ENCODE measurements around the gene FTO.

FTO gene

DNA sequence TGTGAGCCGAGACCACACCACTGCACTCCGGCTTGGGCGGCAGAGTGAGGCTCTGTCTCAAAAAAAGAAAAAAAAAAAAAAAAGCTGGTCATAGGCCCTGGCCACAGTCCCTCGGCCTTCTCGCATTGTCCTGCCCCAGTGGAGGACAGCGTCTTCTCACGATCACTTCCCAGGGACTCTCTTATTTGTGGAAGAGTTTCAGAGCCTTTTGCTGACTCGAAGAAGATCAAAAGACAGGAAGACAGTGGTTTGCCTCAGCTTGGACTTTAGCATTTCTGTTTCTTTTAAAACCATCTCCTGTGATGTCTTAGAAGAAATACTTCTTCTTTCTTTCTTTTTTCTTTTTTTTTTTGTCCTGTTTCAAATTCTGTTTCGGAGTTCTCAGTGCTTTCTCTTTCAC, 210.0 kb downstream of the FTO start:
- H3K4me3 ChIP-seq (ENCODE audit: low read depth, low read length), result no peak overlapping the region
- TF ChIP-seq, protein P1, sequence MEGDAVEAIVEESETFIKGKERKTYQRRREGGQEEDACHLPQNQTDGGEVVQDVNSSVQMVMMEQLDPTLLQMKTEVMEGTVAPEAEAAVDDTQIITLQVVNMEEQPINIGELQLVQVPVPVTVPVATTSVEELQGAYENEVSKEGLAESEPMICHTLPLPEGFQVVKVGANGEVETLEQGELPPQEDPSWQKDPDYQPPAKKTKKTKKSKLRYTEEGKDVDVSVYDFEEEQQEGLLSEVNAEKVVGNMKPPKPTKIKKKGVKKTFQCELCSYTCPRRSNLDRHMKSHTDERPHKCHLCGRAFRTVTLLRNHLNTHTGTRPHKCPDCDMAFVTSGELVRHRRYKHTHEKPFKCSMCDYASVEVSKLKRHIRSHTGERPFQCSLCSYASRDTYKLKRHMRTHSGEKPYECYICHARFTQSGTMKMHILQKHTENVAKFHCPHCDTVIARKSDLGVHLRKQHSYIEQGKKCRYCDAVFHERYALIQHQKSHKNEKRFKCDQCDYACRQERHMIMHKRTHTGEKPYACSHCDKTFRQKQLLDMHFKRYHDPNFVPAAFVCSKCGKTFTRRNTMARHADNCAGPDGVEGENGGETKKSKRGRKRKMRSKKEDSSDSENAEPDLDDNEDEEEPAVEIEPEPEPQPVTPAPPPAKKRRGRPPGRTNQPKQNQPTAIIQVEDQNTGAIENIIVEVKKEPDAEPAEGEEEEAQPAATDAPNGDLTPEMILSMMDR (IDR thresholded peaks at IDR 0.05; ENCODE audit: insufficient read depth, low read length, missing control alignments), result no peak
- CTCF ChIA-PET, result no interaction called here
- DNase-seq (ENCODE audit: low read depth, low spot score), result no peak
- POLR2A ChIA-PET, result no interaction called here

DNA sequence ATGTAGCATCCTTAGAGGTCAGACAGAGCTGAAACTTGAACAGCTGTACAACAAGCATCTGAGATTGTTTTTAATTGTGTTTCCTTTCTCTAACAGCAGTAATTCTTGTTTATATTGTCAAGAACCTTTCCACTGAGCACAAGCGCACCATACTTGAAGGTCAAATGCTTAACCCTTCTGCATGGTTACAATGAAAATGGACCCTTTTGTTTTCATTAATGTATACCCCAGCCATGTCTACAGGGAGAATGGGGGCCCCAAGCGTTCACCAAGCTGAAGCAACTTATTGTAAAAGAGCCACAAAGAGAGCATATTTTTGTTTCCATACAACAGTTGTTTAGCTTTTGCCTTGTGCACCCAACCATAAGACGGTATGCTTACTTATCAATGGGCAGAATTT, 210.8 kb downstream of the FTO start:
- no peak overlapping the region for H3K4me3 ChIP-seq (ENCODE audit: low read depth, low read length)
- TF ChIP-seq, protein P1 (IDR thresholded peaks at IDR 0.05; ENCODE audit: insufficient read depth, low read length, missing control alignments), result no peak
- ChIA-PET CTCF (interaction anchor here (0.8 kb wide), 1 partner anchor 26 kb away, joined by 3 read pairs; no protein-coding TSS in a partner anchor), POLR2A (no interaction called here)
- DNase-seq (ENCODE audit: low read depth, low spot score), result no peak

DNA sequence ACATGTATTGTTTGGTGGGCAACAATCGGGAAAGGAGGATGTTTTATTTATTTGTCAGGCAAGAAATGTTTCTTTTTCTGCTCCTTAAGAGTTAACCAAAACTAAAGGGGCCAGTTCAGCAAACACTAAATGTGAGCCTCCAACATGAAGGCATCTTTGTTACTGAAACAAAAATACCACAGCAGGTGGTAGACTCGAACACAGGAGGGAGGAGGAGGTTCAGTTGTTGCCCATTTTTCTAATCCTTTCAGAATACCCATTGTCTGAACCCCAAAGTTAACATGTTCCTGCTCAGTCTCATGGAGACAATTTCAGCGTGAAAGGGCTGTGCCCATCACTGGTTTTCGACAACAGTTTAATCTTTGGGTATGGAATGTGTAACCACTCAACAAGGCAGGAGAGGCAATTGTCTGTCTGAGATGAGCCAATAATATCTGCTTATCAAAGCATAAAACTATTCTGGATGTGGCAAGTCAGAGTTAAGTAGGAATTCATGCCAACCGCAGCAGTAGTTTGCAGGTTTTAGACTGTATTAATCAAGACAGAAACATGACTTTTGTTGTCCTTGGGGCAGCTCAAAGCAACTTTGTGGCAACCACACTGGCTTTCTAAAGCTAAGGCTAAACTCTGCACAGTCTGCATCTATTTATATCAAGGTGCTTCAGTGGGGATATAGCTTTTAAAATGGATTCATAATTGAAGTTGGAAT, 211.7 kb downstream of the FTO start:
- TF ChIP-seq, protein P1 (IDR thresholded peaks at IDR 0.05; ENCODE audit: insufficient read depth, low read length, missing control alignments), result no peak
- ChIA-PET CTCF (no interaction called here), POLR2A (no interaction called here)
- no peak overlapping the region for H3K4me3 ChIP-seq (ENCODE audit: low read depth, low read length)
- no peak for DNase-seq (ENCODE audit: low read depth, low spot score)

DNA sequence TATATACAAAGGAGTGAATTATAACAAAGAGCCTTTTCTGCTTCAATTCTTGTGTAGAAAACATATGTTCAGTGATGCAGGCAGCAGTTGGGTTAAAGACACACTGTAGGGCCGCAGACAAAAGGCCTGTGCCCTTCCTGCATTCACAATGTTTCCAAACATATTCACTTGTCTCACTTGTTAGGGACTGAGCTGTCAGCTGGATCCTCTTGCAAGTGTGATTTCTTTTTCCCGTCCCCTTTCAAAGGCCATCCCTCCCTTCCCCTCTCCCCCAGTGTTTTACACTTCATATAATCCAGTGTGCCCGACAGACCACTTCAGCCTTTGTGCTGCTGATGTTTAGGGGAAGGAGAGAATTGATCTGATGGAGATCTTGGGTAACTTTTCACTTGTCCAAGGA, 217.0 kb downstream of the FTO start:
- ChIA-PET POLR2A (no interaction called here), CTCF (no interaction called here)
- TF ChIP-seq, protein P1 (IDR thresholded peaks at IDR 0.05; ENCODE audit: insufficient read depth, low read length, missing control alignments), result no peak
- no peak for DNase-seq (ENCODE audit: low read depth, low spot score)
- H3K4me3 ChIP-seq (ENCODE audit: low read depth, low read length), result no peak overlapping the region

DNA sequence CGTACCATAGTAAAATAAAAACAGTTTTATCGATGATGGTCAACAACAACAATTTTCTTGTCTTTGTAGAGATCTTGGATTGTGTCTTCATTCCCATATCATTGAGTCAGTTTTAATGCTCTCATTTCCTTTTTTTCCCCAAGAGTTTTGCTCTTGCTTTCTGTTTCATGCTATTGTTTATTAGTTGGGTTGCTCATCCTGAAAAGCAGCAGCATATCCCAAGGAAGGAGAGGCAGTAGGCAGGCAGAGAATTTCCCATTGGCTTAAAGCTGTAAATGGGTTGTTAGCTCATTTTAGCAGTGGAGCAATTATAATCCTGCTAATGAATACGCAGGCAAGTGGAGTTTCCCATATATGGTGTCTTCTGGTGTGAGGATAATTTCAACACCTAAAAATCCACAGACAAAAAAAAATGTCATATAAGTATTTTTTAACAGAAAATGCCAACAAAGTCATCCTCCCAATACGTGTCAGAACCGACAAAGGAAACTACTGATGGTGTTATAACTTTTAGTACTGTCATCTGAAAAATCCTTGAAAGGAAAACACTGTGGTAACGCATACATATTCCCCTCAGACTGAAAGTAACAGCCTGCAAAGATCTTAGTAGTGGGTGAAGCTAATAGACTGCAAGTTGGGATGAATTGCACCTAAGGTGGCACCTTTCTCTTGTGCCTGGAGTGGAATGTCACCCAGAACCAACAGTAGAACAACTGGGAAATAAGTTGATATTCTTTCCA, 218.3 kb downstream of the FTO start:
- POLR2A ChIA-PET, result no interaction called here
- TF ChIP-seq, protein P1 (IDR thresholded peaks at IDR 0.05; ENCODE audit: insufficient read depth, low read length, missing control alignments), result no peak
- DNase-seq (ENCODE audit: low read depth, low spot score), result no peak
- no peak overlapping the region for H3K4me3 ChIP-seq (ENCODE audit: low read depth, low read length)
- CTCF ChIA-PET, result no interaction called here

DNA sequence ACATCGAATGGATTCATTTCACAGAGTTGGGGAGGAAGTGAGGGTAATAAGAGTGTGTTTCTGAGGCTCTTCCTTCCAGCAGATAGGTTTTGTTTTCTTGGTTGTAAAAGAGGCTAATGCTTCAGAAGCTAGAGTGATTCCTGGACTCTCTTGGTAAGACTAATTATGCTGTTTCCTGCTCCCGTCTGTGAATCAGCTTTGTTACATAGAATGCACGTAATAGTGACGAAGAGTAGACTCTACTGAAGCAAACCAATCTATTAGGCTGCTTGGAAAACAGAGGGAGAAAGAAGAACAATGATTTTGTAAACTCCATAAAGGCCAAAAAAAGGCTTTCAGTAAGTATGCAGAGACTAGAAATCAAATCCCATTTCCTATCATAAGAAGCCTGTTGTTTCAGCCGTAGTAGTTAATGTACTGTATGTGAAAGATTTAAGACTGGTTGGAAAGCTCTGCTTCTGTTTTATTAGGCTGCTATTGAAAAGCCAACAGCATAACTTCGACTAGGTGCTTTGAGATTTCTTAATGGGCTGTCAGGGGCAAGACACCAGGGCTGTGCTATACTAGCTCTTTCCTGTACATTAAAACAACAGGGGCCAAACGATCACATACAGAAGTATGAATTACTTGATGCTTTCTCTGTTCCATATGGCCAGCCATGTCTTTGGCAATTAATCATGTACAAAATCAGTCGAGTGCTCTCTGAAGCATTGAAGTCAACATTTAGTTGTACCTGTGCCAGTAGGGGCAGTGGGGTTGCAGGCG, 219.0 kb downstream of the FTO start:
- TF ChIP-seq, protein P1 (IDR thresholded peaks at IDR 0.05; ENCODE audit: insufficient read depth, low read length, missing control alignments), result no peak
- ChIA-PET CTCF (no interaction called here), POLR2A (no interaction called here)
- no peak overlapping the region for H3K4me3 ChIP-seq (ENCODE audit: low read depth, low read length)
- DNase-seq (ENCODE audit: low read depth, low spot score), result no peak
